DND-41 (cell line): Measurements from ENCODE around the gene ZIK1.

Experiments used
- ATAC-seq: fragments of 200-7000 bp; cut with Tn5 transposase; 3 replicates; pipeline ENCODE4 v1.9.1; 2021; ENCODE audit warnings: low read depth; ENCODE audit not compliant: insufficient read depth
- DNase-seq: peaks from one replicate; pipeline ENCODE4 v3.0.0-alpha.2; 2020
- H2AFZ ChIP-seq: 2 replicates; pipeline ENCODE4 v1.6.0; 2012; ENCODE audit warnings: low read depth, low read length
- H3K27ac ChIP-seq: 2 replicates; pipeline ENCODE4 v1.5.1; 2012; ENCODE audit warnings: low read length, inconsistent platforms
- H3K27me3 ChIP-seq: fragments of 200-600 bp; sonication (generic); 2 replicates; pipeline ENCODE4 v1.6.0; 2012; ENCODE audit warnings: low read length, mild to moderate bottlenecking, inconsistent platforms; ENCODE audit not compliant: insufficient read depth, poor library complexity
- H3K36me3 ChIP-seq: 2 replicates; pipeline ENCODE4 v1.5.1; 2012; ENCODE audit warnings: low read length, inconsistent platforms; ENCODE audit not compliant: insufficient read depth
- H3K4me1 ChIP-seq: 2 replicates; pipeline ENCODE4 v1.5.1; 2012; ENCODE audit warnings: mild to moderate bottlenecking, low read length; ENCODE audit not compliant: insufficient read depth
- H3K4me2 ChIP-seq: 2 replicates; pipeline ENCODE4 v1.6.0; 2012; ENCODE audit warnings: mild to moderate bottlenecking, moderate library complexity, low read length, inconsistent platforms; ENCODE audit not compliant: insufficient read depth
- H3K4me3 ChIP-seq, 2 experiments: fragments of 200-600 bp in 1 of 2; shearing (Covaris generic) in 1 of 2; 2 replicates each; pipeline ENCODE4 v1.5.1; 2012 to 2016; ENCODE audit warnings: inconsistent platforms in 2 of 2, low read length in 2 of 2, mild to moderate bottlenecking in 2 of 2, low read depth in 1 of 2, moderate library complexity in 1 of 2
- H3K79me2 ChIP-seq: 2 replicates; pipeline ENCODE4 v1.6.0; 2012; ENCODE audit warnings: low read length, inconsistent platforms; ENCODE audit not compliant: insufficient read depth
- H3K9ac ChIP-seq: 2 replicates; pipeline ENCODE4 v1.6.0; 2012; ENCODE audit warnings: low read depth, mild to moderate bottlenecking, inconsistent platforms, low read length, moderate library complexity
- H3K9me3 ChIP-seq: 2 replicates; pipeline ENCODE4 v1.5.1; 2012; ENCODE audit warnings: low read length, moderate library complexity, mild to moderate bottlenecking, inconsistent platforms; ENCODE audit not compliant: insufficient read depth, severe bottlenecking
- H4K20me1 ChIP-seq: 2 replicates; pipeline ENCODE4 v1.6.0; 2012; ENCODE audit warnings: low read length; ENCODE audit not compliant: insufficient read depth
- CTCF ChIP-seq: IDR thresholded peaks from 2 replicates; pipeline ENCODE4 v1.5.1; 2012; ENCODE audit warnings: borderline replicate concordance, low read length, moderate library complexity, mild to moderate bottlenecking; ENCODE audit not compliant: poor library complexity, severe bottlenecking; ENCODE audit errors: extremely low read depth
- EZH2 ChIP-seq: IDR thresholded peaks from 3 replicates; pipeline ENCODE4 v1.6.1; 2012; ENCODE audit warnings: borderline replicate concordance, low read depth, mild to moderate bottlenecking, moderate library complexity, low read length, inconsistent platforms; ENCODE audit not compliant: severe bottlenecking

ZIK1 gene

GRCh38 chr19:57641715-57642234 is 57.8 kb downstream of the ZIK1 start:
- Histone ChIP-seq H3K79me2 (0 out of 2 replicates have a peak, but pooled peaks cover 6% of the 10 kb centered on the region), H3K27me3 (no peaks in the 10 kb centered on the region), H3K36me3 (peaks cover 67% of the 10 kb centered on the region), H3K27ac (no peak overlapping the region), H2AFZ (no peak overlapping the region), H4K20me1 (no peaks in the 10 kb centered on the region), H3K4me2 (no peak overlapping the region), H3K4me1 (peaks cover 5% of the 10 kb centered on the region; the same call in 1 of the 2 replicates), H3K9ac (no peak overlapping the region), H3K9me3 (peaks cover 53% of the 10 kb centered on the region), H3K4me3 (no peak overlapping the region)
- ATAC-seq (no peak), DNase-seq (no peak)
- TF ChIP-seq EZH2: no peak
- no peak for TF ChIP-seq CTCF

GRCh38 chr19:57642396-57643046 is 58.6 kb downstream of the ZIK1 start:
- H4K20me1 ChIP-seq: no peaks in the 10 kb centered on the region
- H3K79me2 ChIP-seq: 0 out of 2 replicates have a peak, but pooled peaks cover 3% of the 10 kb centered on the region
- H3K4me2 ChIP-seq: no peak overlapping the region
- H3K36me3 ChIP-seq: peaks cover 59% of the 10 kb centered on the region
- ATAC-seq: no peak
- H3K27me3 ChIP-seq: no peaks in the 10 kb centered on the region
- no peak overlapping the region for H2AFZ ChIP-seq
- no peak for DNase-seq
- H3K4me3 ChIP-seq: no peak overlapping the region
- peaks cover 46% of the 10 kb centered on the region for H3K9me3 ChIP-seq
- TF ChIP-seq CTCF (no peak), EZH2 (no peak)
- no peak overlapping the region for H3K27ac ChIP-seq
- H3K9ac ChIP-seq: no peak overlapping the region
- H3K4me1 ChIP-seq: peaks cover 5% of the 10 kb centered on the region; the same call in 1 of the 2 replicates
